GM15510 (cell line): ENCODE measurements around the gene ZFAND3.

Source experiments
- POLR2A ChIP-seq: IDR thresholded peaks from 3 replicates; pipeline ENCODE4 v1.6.1; 2011; ENCODE audit warnings: borderline replicate concordance; ENCODE audit not compliant: insufficient read length; ENCODE audit errors: extremely low read depth

Gene ZFAND3

GRCh38 chr6:38176797-38177751 lies 357.5 kb downstream of the ZFAND3 start:
- no peak for TF ChIP-seq POLR2A

GRCh38 chr6:38177882-38178583 lies 358.5 kb downstream of the ZFAND3 start:
- no peak for TF ChIP-seq POLR2A

GRCh38 chr6:38178584-38178886 lies 359.0 kb downstream of the ZFAND3 start:
- no peak for TF ChIP-seq POLR2A

GRCh38 chr6:38179300-38179699 lies 359.8 kb downstream of the ZFAND3 start:
- TF ChIP-seq POLR2A, result no peak

GRCh38 chr6:38179794-38180430 lies 360.4 kb downstream of the ZFAND3 start:
- TF ChIP-seq POLR2A, result no peak

GRCh38 chr6:38180586-38180985 lies 361.1 kb downstream of the ZFAND3 start:
- no peak for TF ChIP-seq POLR2A

GRCh38 chr6:38182426-38182825 lies 362.9 kb downstream of the ZFAND3 start:
- TF ChIP-seq POLR2A, result no peak

- TF ChIP-seq POLR2A, result no peak
These were observed 364.5 kb downstream of the ZFAND3 start for GRCh38 chr6:38183856-38184584.

GRCh38 chr6:38184585-38185080 lies 365.1 kb downstream of the ZFAND3 start:
- TF ChIP-seq POLR2A, result no peak

- no peak for TF ChIP-seq POLR2A
These were observed 365.7 kb downstream of the ZFAND3 start for GRCh38 chr6:38185244-38185643.

GRCh38 chr6:38185752-38186151 lies 366.2 kb downstream of the ZFAND3 start:
- TF ChIP-seq POLR2A, result no peak

GRCh38 chr6:38187325-38187724 lies 367.8 kb downstream of the ZFAND3 start:
- TF ChIP-seq POLR2A, result no peak

- TF ChIP-seq POLR2A, result no peak
These were observed 368.5 kb downstream of the ZFAND3 start for GRCh38 chr6:38187811-38188590.
